Small intestine (tissue), 7 donors: ENCODE measurements around the gene MMP25. TPM values are rescaled to one million over a fixed set of nuclear protein-coding genes. Genes with fewer than 3 reads are reported as not detected.

Source experiments
- DNase-seq, 2 donors: peaks; one replicate each; pipeline versions ENCODE4 v3.0.0 to v3.0.0-alpha.2; 2013
- FAIRE-seq: peaks from 2 replicates; lab custom pipeline; 2012; peaks lifted over from hg19 to GRCh38; lab: Jason Lieb, UNC
- H3K27ac ChIP-seq, 3 donors: one replicate each; pipeline ENCODE4 v1.5.1; 2013; ENCODE audit warnings: low read length in 2 of 3, mild to moderate bottlenecking in 2 of 3, control low read depth in 1 of 3, inconsistent platforms in 1 of 3, low read depth in 1 of 3, moderate library complexity in 1 of 3
- H3K27me3 ChIP-seq, 3 donors: one replicate each; pipeline ENCODE4 v1.6.1; 2013; ENCODE audit warnings: low read length in 3 of 3, inconsistent platforms in 1 of 3; ENCODE audit not compliant: control insufficient read depth in 3 of 3, insufficient read depth in 3 of 3
- H3K36me3 ChIP-seq, 3 donors: one replicate each; pipeline ENCODE4 v1.6.1; 2013; ENCODE audit warnings: low read length in 3 of 3, inconsistent platforms in 1 of 3, low read depth in 1 of 3, mild to moderate bottlenecking in 1 of 3, moderate library complexity in 1 of 3; ENCODE audit not compliant: control insufficient read depth in 3 of 3, insufficient read depth in 2 of 3
- H3K4me1 ChIP-seq, 3 donors: one replicate each; pipeline ENCODE4 v1.6.1; 2013; ENCODE audit warnings: low read length in 2 of 3, inconsistent platforms in 1 of 3, low read depth in 1 of 3, mild to moderate bottlenecking in 1 of 3, moderate library complexity in 1 of 3; ENCODE audit not compliant: control insufficient read depth in 3 of 3, insufficient read depth in 2 of 3
- H3K4me3 ChIP-seq, 3 donors: one replicate each; pipeline ENCODE4 v1.5.1; 2013; ENCODE audit warnings: low read length in 3 of 3, control low read depth in 1 of 3, inconsistent platforms in 1 of 3, low read depth in 1 of 3, mild to moderate bottlenecking in 1 of 3, moderate library complexity in 1 of 3
- H3K9me3 ChIP-seq, 2 donors: one replicate each; pipeline ENCODE4 v1.6.1; 2013; ENCODE audit warnings: low read depth in 1 of 2, low read length in 1 of 2; ENCODE audit not compliant: control insufficient read depth in 2 of 2, insufficient read depth in 1 of 2
- WGBS, 3 donors: extraction: QIAGEN DNeasy Blood & Tissue Kit; methylation state at CpG; one replicate each; pipeline ENCODE4 v1.1.7; 2013; 5-methylcytosine and 5-hydroxymethylcytosine counted together
- polyA plus RNA-seq, 4 donors: library from polyadenylated mRNA; stranded (reverse) in 3 of 4; unstranded in 1 of 4; fragments of 200-250 nt in 3 of 4; fragments of 120-200 nt in 1 of 4; gene quantifications; one replicate each; pipeline versions ENCODE4 v1.2.1 to v1.2.3, GENCODE V29; 2013
- donor health status: healthy with polysubstance abuse.
- donor health status: control.
- donor health status: control.
- donor health status: Bipolar disorder and iron deficiency.
- donor health status: healthy.

MMP25 gene
- polyA plus RNA-seq, 4 donors: 0.54 to 3.4 (median 0.78) TPM

DNA sequence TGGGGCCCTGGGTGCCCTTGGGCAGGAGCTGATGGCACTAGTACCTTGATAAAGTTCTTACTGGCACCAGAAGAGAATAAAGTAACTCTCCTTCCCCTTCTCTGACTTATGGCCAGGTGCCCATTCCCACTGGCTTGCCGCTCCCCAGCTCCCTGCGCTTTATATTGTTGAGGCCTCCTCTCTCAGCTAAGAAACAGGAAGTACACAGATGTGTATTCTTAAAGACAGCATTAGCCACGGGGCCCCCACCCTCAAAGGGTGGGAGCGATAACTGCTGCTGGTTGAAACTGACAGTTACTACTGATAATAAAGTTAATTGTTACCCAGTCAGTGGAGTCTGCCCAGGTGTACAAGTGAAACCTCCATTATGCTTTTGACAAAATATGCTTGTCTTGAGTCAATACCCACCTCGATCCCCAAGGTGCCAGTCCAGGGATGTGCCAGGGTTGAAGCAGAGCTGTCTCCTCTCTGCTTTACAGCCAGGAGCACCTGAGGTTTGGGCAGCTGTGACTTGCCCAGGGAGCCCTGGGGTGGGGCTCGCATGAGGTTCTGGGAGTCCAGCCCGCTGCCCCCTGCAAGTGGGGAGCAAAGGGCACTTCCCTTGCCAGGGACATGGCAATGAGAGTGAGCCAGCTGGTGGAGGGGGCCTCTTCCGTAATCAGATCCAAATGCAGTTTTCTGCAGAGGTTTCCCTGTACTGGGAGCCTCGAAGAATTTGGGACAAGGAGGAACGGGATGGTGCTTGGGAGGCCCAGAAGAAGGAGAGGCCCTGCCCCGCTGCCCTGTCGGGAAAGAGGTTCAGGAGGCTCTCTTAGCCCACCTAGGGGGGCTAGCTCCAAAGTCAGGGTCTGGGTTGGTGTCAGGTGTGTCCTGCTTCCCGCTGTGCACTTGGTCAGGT is 39.1 kb upstream of the MMP25 start:
- Histone ChIP-seq H3K4me3 (peak overlapping the region in 2 of 3 donors; percentile 39 to 76), H3K27ac (peak overlapping the region; percentile 94 to 98 (median 97)), H3K36me3 (peaks cover 0 to 13% (median 0%) of the 10 kb centered on the region in 3 donors), H3K27me3 (peaks cover 0 to 9% (median 0%) of the 10 kb centered on the region in 3 donors), H3K9me3 (no peaks in the 10 kb centered on the region), H3K4me1 (peaks cover 5 to 42% (median 7%) of the 10 kb centered on the region in 3 donors)
- peak; percentile 94 to 96 for DNase-seq
- no peak for FAIRE-seq
- 9 to 29% (median 22%) methylated on average over 13 of the region's 13 CpGs for WGBS, 3 donors

DNA sequence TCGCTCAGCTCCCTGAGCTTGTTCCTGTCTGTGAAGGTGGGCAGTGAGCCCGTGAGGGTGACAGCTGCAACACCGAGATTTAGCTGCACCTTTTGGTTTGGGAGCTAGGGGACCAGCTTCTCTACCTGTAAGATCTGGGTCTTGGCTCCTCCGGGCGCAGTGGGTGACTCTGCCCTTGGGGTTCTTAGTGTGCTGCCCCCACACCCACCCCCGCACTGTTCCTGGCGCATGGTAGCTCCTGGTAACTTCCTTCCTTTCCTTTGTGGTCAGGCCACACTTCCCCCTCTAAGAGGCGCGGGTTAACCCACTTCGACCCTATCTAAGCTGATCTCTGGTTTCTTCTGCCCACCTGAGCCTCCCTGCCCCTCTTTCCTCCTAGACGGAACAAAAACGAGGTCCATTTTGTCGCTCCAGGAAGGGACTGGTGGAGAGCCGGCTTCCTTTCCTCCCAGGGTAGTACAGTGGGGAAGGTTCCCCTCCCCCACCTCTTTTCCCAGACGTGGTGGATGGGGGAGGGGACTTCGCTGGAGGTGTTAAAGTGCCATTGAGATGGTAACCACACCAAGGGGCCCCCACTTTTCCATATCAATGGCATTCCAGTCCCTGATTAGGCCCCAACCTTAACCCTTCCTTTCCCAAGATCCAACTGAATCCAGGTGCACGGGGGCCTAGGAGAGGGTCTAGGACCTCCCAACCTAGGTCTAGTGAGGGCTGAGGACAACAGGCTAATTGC is 38.2 kb upstream of the MMP25 start:
- Histone ChIP-seq H3K27ac (peak overlapping the region; percentile 94 to 98 (median 97)), H3K27me3 (peaks cover 0 to 13% (median 4%) of the 10 kb centered on the region in 3 donors), H3K9me3 (no peaks in the 10 kb centered on the region), H3K36me3 (peaks cover 0 to 10% (median 0%) of the 10 kb centered on the region in 3 donors), H3K4me1 (peaks cover 5 to 50% (median 7%) of the 10 kb centered on the region in 3 donors), H3K4me3 (peak overlapping the region in 2 of 3 donors; percentile 34 to 43)
- DNase-seq (peak; percentile 47 to 95), FAIRE-seq (no peak)
- WGBS, 3 donors: 6 to 8% (median 7%) methylated on average over 17 of the region's 17 CpGs

DNA sequence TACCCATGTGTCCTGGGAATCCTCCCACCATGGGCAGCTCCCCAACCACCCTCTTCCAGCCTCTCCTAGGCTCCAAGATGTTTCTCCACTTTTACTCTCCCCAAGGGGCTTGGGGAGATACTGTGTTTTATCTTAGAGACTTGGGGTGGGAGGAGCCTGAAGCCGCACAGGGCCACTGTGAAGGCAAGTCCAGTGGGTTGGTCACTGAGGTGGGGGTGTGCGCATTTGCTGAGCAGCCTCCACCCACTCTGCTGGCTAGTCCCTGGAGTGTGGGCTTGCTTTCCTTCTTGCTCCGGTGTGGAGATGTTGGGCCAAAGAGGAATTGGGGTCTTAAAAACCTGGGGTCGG is 37.7 kb upstream of the MMP25 start:
- peaks cover 5 to 56% (median 7%) of the 10 kb centered on the region in 3 donors for H3K4me1 ChIP-seq
- H3K27me3 ChIP-seq: peaks cover 0 to 15% (median 6%) of the 10 kb centered on the region in 3 donors
- FAIRE-seq (no peak), DNase-seq (no peak)
- no peaks in the 10 kb centered on the region for H3K9me3 ChIP-seq
- peak overlapping the region in 1 of 3 donors; percentile 24 for H3K4me3 ChIP-seq
- H3K36me3 ChIP-seq: peaks cover 0 to 10% (median 0%) of the 10 kb centered on the region in 3 donors
- H3K27ac ChIP-seq: peak overlapping the region; percentile 94 to 98 (median 97)
- 63 to 73% (median 71%) methylated on average over 4 of the region's 4 CpGs for WGBS, 3 donors

DNA sequence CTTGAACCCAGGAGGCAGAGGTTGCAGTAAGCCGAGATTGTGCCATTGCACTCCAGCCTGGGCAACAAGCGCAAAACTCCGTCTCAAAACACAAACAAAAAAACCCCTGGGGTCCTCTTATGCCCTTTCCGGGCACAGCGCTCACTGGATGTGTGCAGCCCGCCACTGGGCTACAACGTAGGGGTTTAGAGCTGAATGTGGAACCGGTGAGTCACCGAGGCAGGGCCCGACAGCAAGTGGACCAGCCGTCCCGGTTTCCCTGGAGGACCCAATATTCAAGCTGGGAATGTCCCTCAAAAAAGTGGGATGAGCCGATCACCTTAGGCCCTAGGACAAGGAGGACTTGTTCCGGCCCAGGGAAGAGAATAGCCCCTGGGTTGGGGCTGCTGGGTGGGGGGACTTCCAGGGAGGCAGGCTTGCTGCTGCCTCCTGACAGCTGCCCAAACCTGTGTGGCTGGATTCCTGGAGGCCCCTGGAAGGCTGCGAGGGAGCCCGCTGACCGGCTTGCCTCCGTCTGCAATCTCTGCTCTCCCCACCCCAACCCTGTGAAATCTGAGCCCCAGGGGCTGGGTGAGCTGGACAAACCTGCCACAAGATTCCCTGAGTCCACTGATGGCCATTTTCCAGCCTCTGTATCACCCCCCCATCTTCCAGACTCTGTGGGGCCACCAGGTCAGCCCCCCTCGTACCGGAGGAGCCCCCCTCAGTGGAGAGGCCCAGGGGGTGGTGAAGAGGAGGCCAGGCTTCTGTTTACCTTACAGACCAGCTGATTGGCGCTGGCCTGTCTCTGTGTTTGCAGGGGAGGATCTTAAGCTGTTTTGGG is 36.6 kb upstream of the MMP25 start:
- H3K27me3 ChIP-seq: peaks cover 0 to 19% (median 6%) of the 10 kb centered on the region in 3 donors
- FAIRE-seq (no peak), DNase-seq (peak in 1 of 2 donors; percentile 93)
- H3K4me3 ChIP-seq: peak overlapping the region in 1 of 3 donors; percentile 9
- no peaks in the 10 kb centered on the region for H3K9me3 ChIP-seq
- H3K4me1 ChIP-seq: peaks cover 5 to 65% (median 7%) of the 10 kb centered on the region in 3 donors
- peak overlapping the region in 1 of 3 donors; percentile 97 for H3K27ac ChIP-seq
- H3K36me3 ChIP-seq: peaks cover 0 to 14% (median 0%) of the 10 kb centered on the region in 3 donors
- WGBS, 3 donors: 29 to 49% (median 48%) methylated on average over 21 of the region's 21 CpGs

GRCh38 chr16:3010510-3010909 is 35.9 kb upstream of the MMP25 start:
- no peak for FAIRE-seq
- WGBS, 3 donors: 84 to 97% (median 90%) methylated on average over 8 of the region's 8 CpGs
- peaks cover 0 to 18% (median 0%) of the 10 kb centered on the region in 3 donors for H3K36me3 ChIP-seq
- H3K4me3 ChIP-seq: no peak overlapping the region
- peaks cover 5 to 65% (median 7%) of the 10 kb centered on the region in 3 donors for H3K4me1 ChIP-seq
- DNase-seq: no peak
- peak overlapping the region in 1 of 3 donors; percentile 97 for H3K27ac ChIP-seq
- H3K9me3 ChIP-seq: no peaks in the 10 kb centered on the region
- H3K27me3 ChIP-seq: peaks cover 0 to 19% (median 6%) of the 10 kb centered on the region in 3 donors

DNA sequence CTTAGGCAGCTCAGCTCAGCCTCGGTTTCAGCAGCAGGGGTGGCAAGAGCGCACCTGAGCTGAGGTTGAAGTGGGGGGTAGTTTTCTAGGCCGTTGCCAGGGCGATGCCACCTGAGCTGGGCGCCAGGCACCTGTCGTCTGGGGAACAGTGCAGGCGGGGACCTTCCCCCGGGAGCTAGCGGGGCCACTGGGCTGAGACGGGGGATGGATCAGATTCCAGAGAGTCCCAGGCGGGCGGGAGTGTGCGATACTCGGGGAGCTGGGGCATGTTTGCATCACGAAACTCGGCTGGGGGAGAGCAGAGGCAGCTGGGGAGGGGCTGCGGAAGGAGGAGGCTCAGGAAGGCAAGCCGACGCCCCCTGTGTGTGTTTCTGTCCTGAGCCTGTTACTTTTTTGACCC is 34.1 kb upstream of the MMP25 start:
- H3K4me1 ChIP-seq: peaks cover 5 to 65% (median 7%) of the 10 kb centered on the region in 3 donors
- peaks cover 0 to 19% (median 6%) of the 10 kb centered on the region in 3 donors for H3K27me3 ChIP-seq
- H3K9me3 ChIP-seq: no peaks in the 10 kb centered on the region
- H3K36me3 ChIP-seq: peaks cover 0 to 10% (median 0%) of the 10 kb centered on the region in 3 donors
- peak in 1 of 2 donors; percentile 61 for DNase-seq
- FAIRE-seq: no peak
- peak overlapping the region in 1 of 3 donors; percentile 28 for H3K4me3 ChIP-seq
- 11 to 22% (median 13%) methylated on average over 17 to 19 of the region's 19 CpGs for whole genome bisulfite sequencing, 3 donors
- H3K27ac ChIP-seq: peak overlapping the region in 1 of 3 donors; percentile 69

DNA sequence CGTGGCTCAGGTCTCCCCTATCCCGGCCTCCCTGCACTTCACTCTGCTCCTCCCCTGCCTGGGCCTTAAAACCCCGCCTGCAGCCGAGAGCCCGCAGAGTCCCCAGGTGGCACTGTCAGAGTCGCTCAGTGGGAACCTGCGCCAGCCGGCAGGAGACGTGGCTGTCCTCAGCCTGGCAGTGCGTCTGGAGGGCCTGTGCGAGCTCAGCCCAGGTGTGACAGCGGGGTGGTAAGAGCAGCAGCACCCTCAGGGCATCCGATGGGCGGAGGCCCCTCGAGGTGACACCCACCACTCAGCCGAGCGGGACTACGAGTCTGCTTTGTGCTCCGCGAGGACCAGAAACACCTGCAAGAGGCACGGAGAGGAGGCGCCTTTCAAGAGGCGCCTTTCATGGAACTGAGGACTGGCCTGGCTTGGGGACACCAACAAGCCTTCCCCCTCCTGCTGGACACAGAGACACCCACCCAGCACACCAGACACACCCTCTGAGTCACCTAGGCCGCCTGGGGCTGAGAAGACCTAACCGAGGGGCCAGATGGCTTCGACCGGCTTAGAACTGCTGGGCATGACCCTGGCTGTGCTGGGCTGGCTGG is 33.4 kb upstream of the MMP25 start, which contains the start of gene CLDN9:
Gene CLDN9, plus strand, starts transcription at position 96 of the 593 bp plus-strand sequence. Its CDS starts 440 bp downstream, at position 536.
- FAIRE-seq (no peak), DNase-seq (peak; percentile 77)
- Histone ChIP-seq H3K36me3 (peaks cover 0 to 10% (median 0%) of the 10 kb centered on the region in 3 donors), H3K27me3 (peaks cover 0 to 21% (median 6%) of the 10 kb centered on the region in 3 donors), H3K9me3 (no peaks in the 10 kb centered on the region), H3K27ac (peak within 1 kb of the TSS in 1 of 3 donors; percentile 69), H3K4me1 (peaks cover 5 to 67% (median 6%) of the 10 kb centered on the region in 3 donors), H3K4me3 (peak within 1 kb of the TSS in 1 of 3 donors; percentile 28)
- 17 to 33% (median 32%) methylated on average over 22 to 27 of the region's 27 CpGs for WGBS, 3 donors
